ENCODE measurements around the gene PCED1B. TPM values are rescaled to one million over a fixed set of nuclear protein-coding genes. Genes with fewer than 3 reads are reported as not detected.

PCED1B gene
- total RNA-seq, 2 donors from 2014 or later = 2.5 to 7.0 TPM

GRCh38 chr12:47144769-47145168 is 65.3 kb downstream of the PCED1B start:
- H3K9me3 Mint-ChIP-seq = peaks cover 3% of the 10 kb centered on the region
- Histone ChIP-seq H3K36me3 (ENCODE audit: control insufficient read depth, insufficient read depth, low read length) (no peaks in the 10 kb centered on the region), H3K27me3 (ENCODE audit: control insufficient read depth, insufficient read depth, low read length, poor library complexity, severe bottlenecking) (no peaks in the 10 kb centered on the region), H3K9me3 (ENCODE audit: control insufficient read depth, low read length) (no peaks in the 10 kb centered on the region), H3K27ac (ENCODE audit: low read depth, low read length) (no peak overlapping the region), H3K4me3 (ENCODE audit: low read length) (no peak overlapping the region), H3K9ac (ENCODE audit: extremely low read depth, low read length, poor library complexity, severe bottlenecking) (no peak overlapping the region), H3K4me1 (ENCODE audit: control insufficient read depth, insufficient read depth, low read length) (no peaks in the 10 kb centered on the region)
- WGBS, 2 experiments (ENCODE audit: insufficient coverage in 1 of 2, insufficient read length in 1 of 2) = 96% methylated on average over 2 of the region's 2 CpGs; no CpG with 5 or more reads in 1 of the 2 experiments
- no peak overlapping the region for H3K27ac Mint-ChIP-seq
- TF ChIP-seq, protein P1, sequence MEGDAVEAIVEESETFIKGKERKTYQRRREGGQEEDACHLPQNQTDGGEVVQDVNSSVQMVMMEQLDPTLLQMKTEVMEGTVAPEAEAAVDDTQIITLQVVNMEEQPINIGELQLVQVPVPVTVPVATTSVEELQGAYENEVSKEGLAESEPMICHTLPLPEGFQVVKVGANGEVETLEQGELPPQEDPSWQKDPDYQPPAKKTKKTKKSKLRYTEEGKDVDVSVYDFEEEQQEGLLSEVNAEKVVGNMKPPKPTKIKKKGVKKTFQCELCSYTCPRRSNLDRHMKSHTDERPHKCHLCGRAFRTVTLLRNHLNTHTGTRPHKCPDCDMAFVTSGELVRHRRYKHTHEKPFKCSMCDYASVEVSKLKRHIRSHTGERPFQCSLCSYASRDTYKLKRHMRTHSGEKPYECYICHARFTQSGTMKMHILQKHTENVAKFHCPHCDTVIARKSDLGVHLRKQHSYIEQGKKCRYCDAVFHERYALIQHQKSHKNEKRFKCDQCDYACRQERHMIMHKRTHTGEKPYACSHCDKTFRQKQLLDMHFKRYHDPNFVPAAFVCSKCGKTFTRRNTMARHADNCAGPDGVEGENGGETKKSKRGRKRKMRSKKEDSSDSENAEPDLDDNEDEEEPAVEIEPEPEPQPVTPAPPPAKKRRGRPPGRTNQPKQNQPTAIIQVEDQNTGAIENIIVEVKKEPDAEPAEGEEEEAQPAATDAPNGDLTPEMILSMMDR (conservative IDR thresholded peaks at IDR 0.05) = no peak
- peaks cover 1% of the 10 kb centered on the region for H3K4me1 Mint-ChIP-seq
- no peaks in the 10 kb centered on the region for H3K36me3 Mint-ChIP-seq (ENCODE audit: low read depth)
- no peaks in the 10 kb centered on the region for H3K27me3 Mint-ChIP-seq (ENCODE audit: insufficient read depth)
- no peak overlapping the region for H3K4me3 Mint-ChIP-seq
- no peak for DNase-seq

DNA sequence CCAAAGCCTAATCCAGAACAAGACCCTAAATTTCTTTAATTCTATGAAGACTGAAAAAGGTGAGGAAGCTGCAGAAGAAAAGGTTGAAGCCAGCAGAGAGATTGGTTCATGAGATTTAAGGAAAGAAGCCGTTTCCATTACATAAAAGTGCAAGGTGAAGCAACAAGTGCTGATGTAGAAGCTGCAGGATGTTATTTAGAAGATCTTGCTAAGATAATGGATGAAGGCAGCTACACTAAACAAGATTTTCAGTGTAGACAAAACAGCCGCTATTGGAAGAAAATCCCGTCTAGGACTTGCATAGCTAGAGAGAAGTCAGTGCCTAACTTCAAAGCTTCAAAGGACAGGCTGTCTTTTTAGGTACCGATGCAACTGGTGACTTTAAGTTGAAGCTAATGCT is 65.8 kb downstream of the PCED1B start:
- H3K9me3 Mint-ChIP-seq = peaks cover 3% of the 10 kb centered on the region
- no peaks in the 10 kb centered on the region for H3K27me3 Mint-ChIP-seq (ENCODE audit: insufficient read depth)
- no peak for DNase-seq
- 90 to 91% methylated on average over 4 of the region's 4 CpGs for WGBS, 2 experiments (ENCODE audit: insufficient coverage in 1 of 2, insufficient read length in 1 of 2)
- TF ChIP-seq, protein P1 (conservative IDR thresholded peaks at IDR 0.05) = no peak
- H3K4me1 ChIP-seq (ENCODE audit: control insufficient read depth, insufficient read depth, low read length) = no peaks in the 10 kb centered on the region
- H3K9ac ChIP-seq (ENCODE audit: extremely low read depth, low read length, poor library complexity, severe bottlenecking) = no peak overlapping the region
- no peaks in the 10 kb centered on the region for H3K36me3 ChIP-seq (ENCODE audit: control insufficient read depth, insufficient read depth, low read length)
- H3K36me3 Mint-ChIP-seq (ENCODE audit: low read depth) = no peaks in the 10 kb centered on the region
- H3K27ac ChIP-seq (ENCODE audit: low read depth, low read length) = no peak overlapping the region
- H3K4me1 Mint-ChIP-seq = peaks cover 1% of the 10 kb centered on the region
- no peak overlapping the region for H3K4me3 Mint-ChIP-seq
- no peak overlapping the region for H3K4me3 ChIP-seq (ENCODE audit: low read length)
- H3K9me3 ChIP-seq (ENCODE audit: control insufficient read depth, low read length) = no peaks in the 10 kb centered on the region
- no peak overlapping the region for H3K27ac Mint-ChIP-seq
- no peaks in the 10 kb centered on the region for H3K27me3 ChIP-seq (ENCODE audit: control insufficient read depth, insufficient read depth, low read length, poor library complexity, severe bottlenecking)

DNA sequence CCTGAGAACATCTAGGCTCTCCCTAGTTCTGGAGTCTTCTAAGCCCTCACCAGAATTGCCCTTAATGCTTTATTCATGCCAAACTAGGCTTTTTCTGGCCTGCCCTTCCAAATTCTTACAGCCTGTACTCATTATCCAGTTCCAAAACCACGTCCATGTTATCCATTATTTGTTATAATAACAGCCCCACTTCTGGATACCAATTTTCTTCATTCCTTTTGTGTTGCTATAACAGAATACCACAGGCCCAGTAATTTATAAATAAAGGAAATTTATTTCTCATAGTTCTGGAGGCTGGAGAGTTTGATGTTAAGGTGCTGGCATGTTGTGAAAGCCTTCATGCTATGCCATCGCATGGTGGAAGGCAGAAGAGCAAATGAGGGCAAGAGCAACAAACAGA is 68.3 kb downstream of the PCED1B start:
- Histone ChIP-seq H3K4me1 (ENCODE audit: control insufficient read depth, insufficient read depth, low read length) (no peaks in the 10 kb centered on the region), H3K27ac (ENCODE audit: low read depth, low read length) (no peak overlapping the region), H3K27me3 (ENCODE audit: control insufficient read depth, insufficient read depth, low read length, poor library complexity, severe bottlenecking) (no peaks in the 10 kb centered on the region), H3K9ac (ENCODE audit: extremely low read depth, low read length, poor library complexity, severe bottlenecking) (no peak overlapping the region), H3K4me3 (ENCODE audit: low read length) (no peak overlapping the region), H3K36me3 (ENCODE audit: control insufficient read depth, insufficient read depth, low read length) (no peaks in the 10 kb centered on the region), H3K9me3 (ENCODE audit: control insufficient read depth, low read length) (no peaks in the 10 kb centered on the region)
- 91% methylated on average over 2 of the region's 2 CpGs; no CpG with 5 or more reads in 1 of the 2 experiments for WGBS, 2 experiments (ENCODE audit: insufficient coverage in 1 of 2, insufficient read length in 1 of 2)
- peaks cover 1% of the 10 kb centered on the region for H3K4me1 Mint-ChIP-seq
- H3K9me3 Mint-ChIP-seq = peaks cover 10% of the 10 kb centered on the region
- no peak for DNase-seq
- TF ChIP-seq, protein P1 (conservative IDR thresholded peaks at IDR 0.05) = no peak
- H3K27ac Mint-ChIP-seq = no peak overlapping the region
- H3K36me3 Mint-ChIP-seq (ENCODE audit: low read depth) = no peaks in the 10 kb centered on the region
- no peak overlapping the region for H3K4me3 Mint-ChIP-seq
- no peaks in the 10 kb centered on the region for H3K27me3 Mint-ChIP-seq (ENCODE audit: insufficient read depth)

All from endodermal cell (in vitro differentiated cells).